Muscle of arm (tissue), 12 donors: ENCODE data around the gene MED27. TPM values are rescaled to one million over a fixed set of nuclear protein-coding genes. Genes with fewer than 3 reads are reported as not detected.

Experiments used
- DNase-seq: peaks from one replicate; pipeline ENCODE4 v3.0.0-alpha.2; 2013
- polyA plus RNA-seq, 12 donors: library from polyadenylated mRNA; unstranded; fragments of 120-200 nt; gene quantifications; one replicate each; pipeline ENCODE4 v1.2.1, GENCODE V29; 2013; ENCODE audit not compliant: insufficient read length in 12 of 12

Gene MED27
- polyA plus RNA-seq, 12 donors, result 7.8 to 14.9 (median 11.6) TPM; not detected in 1

DNA sequence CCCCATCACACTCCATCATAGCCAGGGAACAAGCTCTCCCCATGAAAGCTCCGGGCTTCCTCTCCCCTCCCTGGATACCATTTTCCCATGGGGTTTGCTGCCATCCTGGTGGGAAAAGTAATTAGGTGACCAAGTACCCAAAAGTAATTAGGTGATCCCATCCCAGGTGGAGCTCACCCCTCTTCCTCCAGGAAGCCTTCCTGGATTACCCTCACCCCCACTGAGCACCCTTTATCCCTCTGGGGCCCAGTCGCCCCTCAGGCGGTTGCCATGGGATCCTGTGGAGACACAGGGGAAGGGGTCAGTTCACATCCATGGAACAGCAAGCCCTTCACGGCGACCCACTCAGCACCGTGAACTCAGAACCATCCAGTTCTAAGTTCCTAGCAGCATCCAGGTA lies 265.0 kb downstream of the MED27 start:
- DNase-seq, result no peak

DNA sequence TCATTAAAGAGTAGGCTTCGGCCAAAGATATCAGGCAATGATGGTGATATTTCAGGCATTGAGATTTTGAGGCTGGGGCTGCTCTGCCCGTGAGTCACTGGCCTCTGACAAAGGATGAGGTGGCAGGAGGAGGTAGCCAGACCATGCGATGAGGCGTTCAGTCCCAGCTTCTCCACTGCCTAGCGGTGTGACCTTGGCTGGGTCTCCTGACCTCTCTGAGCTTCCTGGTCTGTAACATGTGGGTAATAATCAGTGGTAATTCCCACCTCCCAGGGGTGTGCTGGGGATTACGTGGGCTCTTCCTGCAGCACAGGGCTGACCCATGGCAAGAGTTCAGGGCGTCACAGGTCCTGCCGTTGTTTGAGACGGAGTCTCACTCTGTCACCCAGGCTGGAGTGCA lies 266.6 kb downstream of the MED27 start:
- no peak for DNase-seq

DNA sequence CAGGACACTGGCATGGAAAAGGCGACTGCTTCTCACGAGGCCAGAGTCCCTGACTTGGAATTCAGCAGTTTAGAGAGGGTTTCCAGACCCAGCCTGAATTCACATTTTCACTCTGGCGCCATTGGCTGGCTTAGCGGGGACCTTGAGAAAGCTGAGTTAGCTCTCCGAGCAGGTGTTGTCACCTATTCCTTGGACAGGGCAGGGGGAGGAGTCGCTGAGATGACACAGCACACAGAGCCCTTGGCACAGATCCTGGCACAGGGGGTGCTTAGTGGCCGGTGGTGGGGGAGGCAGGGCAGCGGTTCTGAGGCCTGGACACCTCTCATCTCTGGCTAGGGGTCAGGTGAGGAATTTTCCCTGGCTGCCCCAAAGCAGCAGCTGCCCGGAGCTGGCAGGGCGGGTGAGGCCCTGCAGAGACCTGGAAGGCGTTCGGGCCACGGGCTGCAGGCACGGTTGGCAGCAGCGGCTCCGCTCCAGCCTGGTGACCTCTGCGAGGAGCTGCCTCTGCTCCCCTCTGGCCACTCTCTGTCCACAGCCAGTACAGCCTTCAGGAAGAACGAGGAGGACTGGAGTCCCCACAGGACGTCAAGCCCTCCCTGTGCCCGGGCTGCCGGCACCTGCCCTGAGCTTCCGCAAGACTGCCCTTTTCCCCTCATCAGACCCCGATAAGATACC lies 267.4 kb downstream of the MED27 start:
- DNase-seq, result no peak

DNA sequence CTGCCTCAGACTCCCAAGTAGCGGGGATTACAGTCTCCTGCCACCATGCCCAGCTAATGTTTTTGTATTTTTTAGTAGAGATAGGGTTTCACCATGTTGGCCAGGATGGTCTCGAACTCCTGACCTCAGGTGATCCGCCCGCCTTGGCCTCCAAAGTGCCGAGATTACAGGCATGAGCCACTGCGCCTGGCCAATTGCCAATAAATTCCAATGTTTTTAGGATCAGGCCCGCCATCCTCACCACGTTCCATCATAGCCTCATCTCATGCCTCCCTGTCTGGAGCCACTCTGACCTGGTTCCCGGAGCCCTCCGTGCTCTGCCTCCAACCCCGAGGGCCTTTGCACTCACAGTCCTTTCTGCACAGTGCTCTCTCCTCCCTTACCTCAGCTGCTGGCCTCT lies 268.3 kb downstream of the MED27 start:
- no peak for DNase-seq

DNA sequence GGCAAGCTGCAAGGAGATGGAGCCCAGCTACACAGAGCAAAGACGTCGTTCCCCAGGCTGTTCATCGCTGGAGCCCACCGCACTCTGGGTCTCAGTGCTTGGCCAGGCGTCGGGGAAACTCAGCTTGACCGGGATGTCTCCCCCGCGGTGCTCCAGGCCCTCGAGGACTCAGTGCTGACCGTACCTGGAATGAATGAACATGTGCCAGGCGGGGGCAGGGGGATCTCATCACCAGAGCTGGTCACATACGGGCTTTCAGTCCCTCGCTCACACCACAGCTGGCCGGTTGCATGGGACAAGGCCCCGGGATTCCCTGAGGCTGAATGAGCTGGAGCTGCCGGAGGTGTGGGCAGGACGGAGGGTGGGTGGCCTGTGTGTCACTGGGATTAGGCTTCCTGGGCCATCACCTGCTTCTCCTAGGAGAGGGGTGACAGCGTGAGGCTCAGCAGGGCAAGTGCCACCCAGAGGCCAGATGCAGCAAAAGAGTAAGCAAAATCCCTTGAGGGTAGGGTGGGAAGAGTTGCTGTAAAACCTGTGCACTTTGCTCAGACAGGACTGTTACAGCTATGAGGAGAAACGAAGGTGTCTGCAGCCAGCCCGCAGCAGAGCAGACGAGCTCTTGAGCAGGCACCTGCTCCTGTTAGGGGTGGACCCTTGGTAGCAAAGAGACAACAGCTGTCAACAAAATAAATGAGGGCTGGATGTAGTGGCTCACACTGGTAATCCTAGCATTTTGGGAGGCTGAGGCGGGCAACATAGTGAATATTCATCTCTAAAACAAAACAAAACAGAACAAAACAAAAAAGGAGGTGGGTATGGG lies 269.1 kb downstream of the MED27 start:
- no peak for DNase-seq

Other genes starting within 250 kb of the MED27 start
- 1 to 10 TPM in 1 of 12 donors, under 1 TPM in 9, not detected in 2; 0.11 to 3.3 (median 0.47) TPM for gene NTNG2, start 82.2 kb upstream of the MED27 start, polyA plus RNA-seq